Muscle of leg (tissue), 11 donors: ENCODE measurements around the gene SLC39A11. TPM values are rescaled to one million over a fixed set of nuclear protein-coding genes. Genes with fewer than 3 reads are reported as not detected.

Experiments used
- DNase-seq: peaks from one replicate; pipeline ENCODE4 v3.0.0; 2013
- H3K27ac ChIP-seq: one replicate; pipeline ENCODE4 v1.5.1; 2013; ENCODE audit warnings: mild to moderate bottlenecking, low read length, control low read depth
- H3K27me3 ChIP-seq: one replicate; pipeline ENCODE4 v1.6.1; 2013; ENCODE audit warnings: low read length; ENCODE audit not compliant: control insufficient read depth, insufficient read depth
- H3K36me3 ChIP-seq: one replicate; pipeline ENCODE4 v1.6.1; 2013; ENCODE audit warnings: low read length; ENCODE audit not compliant: control insufficient read depth, insufficient read depth
- H3K4me1 ChIP-seq: one replicate; pipeline ENCODE4 v1.6.1; 2013; ENCODE audit warnings: low read length; ENCODE audit not compliant: control insufficient read depth, insufficient read depth
- H3K4me3 ChIP-seq: one replicate; pipeline ENCODE4 v1.5.1; 2013; ENCODE audit warnings: low read length, control low read depth
- H3K9me3 ChIP-seq: replicated peaks from 2 replicates; pipeline ENCODE4 v1.6.1; 2013; ENCODE audit warnings: low read depth, low read length; ENCODE audit not compliant: control insufficient read depth
- WGBS: methylation state at CpG from one replicate; pipeline ENCODE4 v1.1.5; 2013; ENCODE audit warnings: missing lambda C conversion rate; ENCODE audit not compliant: insufficient coverage; 5-methylcytosine and 5-hydroxymethylcytosine counted together
- polyA plus RNA-seq, 8 donors: library from polyadenylated mRNA; unstranded; fragments of 120-200 nt; gene quantifications; one replicate each; pipeline versions ENCODE4 v1.2.1 to v1.2.3, GENCODE V29; 2013; ENCODE audit warnings: inconsistent platforms in 1 of 8, low replicate concordance in 1 of 8; ENCODE audit not compliant: insufficient read length in 8 of 8, insufficient read depth in 1 of 8
- total RNA-seq: library from RNA; stranded (reverse); fragments of 120-200 nt; gene quantifications from one replicate; pipeline ENCODE4 v1.2.4, GENCODE V29; 2013

The SLC39A11 gene
- total and polyA plus RNA-seq, 9 donors, result 8.7 to 13.6 (median 10.0) TPM

DNA sequence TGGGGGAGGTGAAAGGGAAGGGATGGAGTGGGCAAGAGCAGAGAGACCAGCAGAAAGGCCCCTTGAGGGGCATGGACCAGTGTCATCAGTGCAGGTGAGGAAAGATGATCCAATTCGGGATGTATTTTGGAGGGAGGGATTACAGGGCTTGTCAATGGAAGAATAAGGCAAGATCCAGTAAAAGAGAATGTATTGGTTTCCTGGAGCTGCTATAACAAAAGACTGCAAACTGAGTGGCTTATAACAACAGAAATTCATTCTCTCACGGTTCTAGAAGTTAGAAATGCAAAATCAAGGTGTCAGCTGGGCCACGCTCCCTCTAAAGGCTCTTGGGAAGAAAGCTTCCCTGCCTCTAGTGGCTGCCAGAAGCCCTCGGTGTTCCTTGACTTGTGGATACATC is 41.7 kb downstream of the SLC39A11 start:
- no peak for DNase-seq
- Histone ChIP-seq H3K36me3 (no peaks in the 10 kb centered on the region), H3K27ac (no peak overlapping the region), H3K4me3 (no peak overlapping the region), H3K27me3 (no peaks in the 10 kb centered on the region), H3K4me1 (peaks cover 2% of the 10 kb centered on the region), H3K9me3 (peaks cover 2% of the 10 kb centered on the region)
- 81% methylated on average over 4 of the region's 4 CpGs for WGBS

DNA sequence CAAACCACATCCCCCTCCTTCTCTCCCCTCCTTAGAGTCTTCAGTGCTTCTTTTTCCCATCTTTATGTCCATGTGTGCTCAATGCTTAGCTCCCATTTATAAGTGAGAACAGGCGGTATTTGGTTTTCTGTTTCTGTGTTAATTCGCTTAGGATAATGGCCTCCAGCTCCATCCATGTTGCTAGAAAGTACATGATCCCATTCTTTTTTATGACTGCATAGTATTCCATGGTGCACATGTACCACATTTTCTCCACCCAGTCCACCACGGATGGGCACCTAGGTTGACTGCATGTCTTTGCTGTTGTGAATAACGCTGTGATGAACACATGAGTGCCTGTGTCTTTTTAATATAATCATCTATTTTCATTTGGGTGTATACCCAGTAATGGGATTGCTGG is 44.3 kb downstream of the SLC39A11 start:
- Histone ChIP-seq H3K4me1 (peaks cover 10% of the 10 kb centered on the region), H3K27ac (no peak overlapping the region), H3K9me3 (peaks cover 2% of the 10 kb centered on the region), H3K4me3 (no peak overlapping the region), H3K36me3 (no peaks in the 10 kb centered on the region), H3K27me3 (no peaks in the 10 kb centered on the region)
- no CpG with 5 or more reads among the region's 4 CpGs for WGBS
- DNase-seq, result no peak

DNA sequence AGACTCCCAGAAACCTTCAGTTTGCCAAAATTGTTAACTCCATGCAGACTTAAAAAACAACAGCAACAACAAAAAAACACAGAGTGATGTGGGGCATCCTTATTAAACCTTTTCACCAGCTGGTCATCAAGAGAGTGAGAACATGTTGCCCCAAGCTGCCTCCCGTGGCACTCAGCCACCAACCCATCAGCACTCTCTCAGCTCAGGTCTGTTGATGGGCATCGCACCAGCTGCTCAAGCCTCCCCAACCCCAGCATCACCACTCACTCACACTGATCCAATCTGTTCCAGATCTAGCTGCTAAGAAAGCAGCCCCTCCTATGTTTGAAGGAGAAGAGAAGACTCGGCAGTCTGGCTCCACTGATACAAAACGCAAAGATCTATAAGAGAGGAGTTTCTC is 46.8 kb downstream of the SLC39A11 start:
- Histone ChIP-seq H3K27me3 (no peaks in the 10 kb centered on the region), H3K4me1 (peaks cover 15% of the 10 kb centered on the region), H3K27ac (no peak overlapping the region), H3K4me3 (no peak overlapping the region), H3K36me3 (no peaks in the 10 kb centered on the region), H3K9me3 (peaks cover 4% of the 10 kb centered on the region)
- WGBS, result 70% methylated on average over 1 of the region's 4 CpGs
- peak; percentile 44 for DNase-seq

DNA sequence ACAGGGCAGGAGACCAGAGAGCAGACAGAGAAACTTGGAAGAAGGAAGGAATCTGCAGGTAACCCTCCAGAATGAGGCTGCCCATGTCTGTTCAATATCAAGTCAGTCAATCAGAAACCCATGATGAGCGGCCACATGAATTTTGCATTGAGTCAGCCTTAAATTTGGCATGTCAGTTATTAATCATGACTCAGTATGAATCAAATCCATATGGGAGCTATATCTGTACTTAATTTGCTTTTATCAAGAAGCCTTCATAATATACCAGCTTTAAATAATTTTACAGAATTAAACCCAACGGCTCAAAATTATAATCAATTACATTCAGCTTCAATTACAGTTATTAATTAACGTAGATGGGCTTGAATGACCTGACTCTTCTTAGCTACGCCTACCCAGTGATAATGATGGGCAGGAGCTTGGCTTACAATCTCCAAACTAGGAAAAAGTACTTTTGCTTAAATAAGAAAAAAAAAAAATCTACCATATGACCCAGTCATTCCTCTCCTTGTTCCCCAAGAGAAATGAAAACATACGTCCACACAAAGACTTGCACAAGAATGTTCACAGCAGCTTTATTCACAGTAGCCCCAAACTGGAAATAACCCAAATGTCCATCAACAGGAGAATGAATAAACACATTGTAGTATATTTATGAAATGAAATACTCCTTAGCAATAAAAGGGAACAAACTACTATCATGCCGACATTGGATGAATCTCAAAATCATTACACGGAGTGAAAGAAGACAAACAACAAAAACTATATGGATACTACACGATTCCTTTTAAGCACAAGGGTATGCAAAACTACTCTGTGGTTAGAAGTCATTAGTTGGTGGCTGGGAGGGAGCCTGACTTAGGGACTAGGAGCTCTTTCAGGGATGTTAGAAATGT is 48.6 kb downstream of the SLC39A11 start:
- no peak overlapping the region for H3K4me3 ChIP-seq
- WGBS, result 80% methylated on average over 1 of the region's 8 CpGs
- no peak overlapping the region for H3K27ac ChIP-seq
- peak; percentile 51 for DNase-seq
- H3K27me3 ChIP-seq, result no peaks in the 10 kb centered on the region
- peaks cover 15% of the 10 kb centered on the region for H3K4me1 ChIP-seq
- H3K9me3 ChIP-seq, result peaks cover 6% of the 10 kb centered on the region
- H3K36me3 ChIP-seq, result no peaks in the 10 kb centered on the region

DNA sequence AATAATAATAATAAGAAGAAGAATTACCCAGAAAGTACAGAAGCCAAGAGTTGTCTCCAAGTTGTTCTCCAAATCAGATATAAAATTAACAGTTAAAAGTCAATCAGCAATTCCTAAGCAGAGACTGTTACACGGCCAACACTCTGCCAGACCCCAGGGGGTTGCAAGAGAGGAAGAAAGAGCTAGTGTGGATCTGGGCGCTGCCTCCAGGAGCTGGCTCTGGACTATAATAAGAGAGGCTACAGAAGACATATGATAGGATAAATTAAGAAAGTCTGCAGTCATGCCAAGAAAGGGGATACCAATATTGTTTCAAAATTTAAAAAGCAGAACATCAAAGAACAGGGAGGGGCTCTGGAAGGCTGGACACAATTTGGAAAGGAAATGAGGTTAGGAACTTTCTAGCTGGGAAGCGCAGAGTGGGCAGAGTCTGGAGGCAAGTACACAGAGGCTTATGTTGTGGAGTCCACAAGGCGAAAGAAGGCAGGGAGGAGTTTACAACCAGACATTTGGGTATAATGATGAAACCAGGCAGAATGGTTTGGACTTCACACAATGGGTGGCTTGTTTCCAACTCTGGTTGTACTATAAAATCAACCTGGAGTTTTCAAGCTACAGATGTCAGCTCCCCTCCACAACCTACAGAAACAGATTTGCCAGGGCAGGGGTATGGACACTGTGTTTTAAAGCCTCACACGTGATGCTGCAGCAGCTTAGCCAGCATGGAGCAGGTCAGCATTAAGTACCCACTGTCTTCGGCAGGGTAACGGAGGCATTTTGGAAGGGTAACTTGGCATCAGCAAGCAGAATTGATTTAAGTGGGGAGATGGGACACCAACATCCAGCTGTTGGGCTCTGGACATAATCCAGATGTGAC is 49.4 kb downstream of the SLC39A11 start:
- no peaks in the 10 kb centered on the region for H3K36me3 ChIP-seq
- peak; percentile 79 for DNase-seq
- H3K4me3 ChIP-seq, result no peak overlapping the region
- H3K27me3 ChIP-seq, result no peaks in the 10 kb centered on the region
- no peak overlapping the region for H3K27ac ChIP-seq
- WGBS, result 32% methylated on average over 5 of the region's 7 CpGs
- H3K9me3 ChIP-seq, result peaks cover 6% of the 10 kb centered on the region
- peaks cover 15% of the 10 kb centered on the region for H3K4me1 ChIP-seq

DNA sequence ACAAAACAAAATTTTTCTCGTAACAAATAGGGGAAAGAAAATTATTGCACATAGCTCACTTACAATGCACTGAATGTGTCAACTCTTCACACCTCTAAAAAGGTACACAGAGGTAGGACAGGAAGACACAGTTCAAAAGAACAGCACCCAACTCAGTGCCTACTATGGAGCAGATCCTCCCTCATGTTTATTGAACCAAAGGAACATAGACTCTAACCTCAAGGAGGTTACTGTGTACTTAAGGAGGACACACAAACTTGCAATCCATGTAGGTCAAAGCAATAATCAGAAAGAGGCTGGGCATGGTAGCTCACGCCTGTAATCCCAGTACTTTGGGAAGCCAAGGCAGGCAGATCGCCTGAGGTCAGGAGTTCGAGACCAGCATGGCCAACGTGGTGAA is 50.3 kb downstream of the SLC39A11 start:
- H3K9me3 ChIP-seq, result peaks cover 6% of the 10 kb centered on the region
- H3K27ac ChIP-seq, result no peak overlapping the region
- no peak for DNase-seq
- H3K4me3 ChIP-seq, result no peak overlapping the region
- H3K36me3 ChIP-seq, result no peaks in the 10 kb centered on the region
- H3K27me3 ChIP-seq, result no peaks in the 10 kb centered on the region
- WGBS, result 100% methylated on average over 1 of the region's 5 CpGs
- peaks cover 15% of the 10 kb centered on the region for H3K4me1 ChIP-seq

DNA sequence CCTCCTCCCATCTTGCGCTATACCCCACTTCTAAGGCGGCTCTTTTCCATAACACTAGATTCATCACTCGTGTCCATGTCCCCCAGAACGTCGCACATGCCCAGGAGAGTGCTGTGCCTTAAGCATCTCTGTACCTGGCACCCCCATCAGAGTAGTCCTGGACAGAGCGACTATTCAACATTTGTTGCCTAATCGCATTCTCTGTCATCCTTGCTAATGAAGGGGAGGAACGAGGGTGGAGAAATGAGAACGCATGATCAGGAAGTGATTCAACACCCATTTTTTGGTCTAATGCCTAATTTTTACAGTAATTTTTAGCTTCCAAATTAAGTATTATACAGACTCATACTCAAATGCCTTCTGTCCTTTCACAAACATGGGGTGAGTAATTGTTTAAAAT is 53.2 kb downstream of the SLC39A11 start:
- WGBS, result 94% methylated on average over 5 of the region's 9 CpGs
- H3K4me1 ChIP-seq, result peaks cover 10% of the 10 kb centered on the region

DNA sequence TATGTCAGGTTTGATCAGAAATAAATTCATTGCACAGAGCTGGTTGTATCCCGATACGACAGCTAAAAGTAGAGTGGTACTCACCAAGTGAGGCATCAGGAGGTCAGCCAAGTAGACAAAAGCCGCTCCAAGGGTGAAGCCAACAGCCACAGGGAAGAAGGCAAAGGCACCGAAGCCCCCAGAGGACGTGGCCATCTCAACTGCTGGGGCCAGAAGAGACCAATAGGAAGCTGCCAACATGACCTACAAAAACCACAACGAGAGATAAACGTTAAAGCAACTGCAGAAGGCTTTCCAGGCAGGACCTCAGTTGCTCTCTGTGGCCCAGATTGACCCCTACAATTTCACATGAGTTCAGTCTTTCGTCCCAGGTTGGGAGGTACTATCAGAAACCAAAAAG is 61.0 kb downstream of the SLC39A11 start:
- WGBS, result 77% methylated on average over 7 of the region's 8 CpGs
- H3K36me3 ChIP-seq, result peaks cover 4% of the 10 kb centered on the region
- no peaks in the 10 kb centered on the region for H3K9me3 ChIP-seq
- H3K27ac ChIP-seq, result no peak overlapping the region
- DNase-seq, result no peak
- H3K4me3 ChIP-seq, result no peak overlapping the region
- H3K27me3 ChIP-seq, result no peaks in the 10 kb centered on the region
- H3K4me1 ChIP-seq, result peaks cover 33% of the 10 kb centered on the region

More for the DNA sequence above, 53.2 kb downstream of the SLC39A11 start:
- no peak overlapping the region for H3K27ac ChIP-seq
- H3K36me3 ChIP-seq, result no peaks in the 10 kb centered on the region
- no peaks in the 10 kb centered on the region for H3K27me3 ChIP-seq
- no peak overlapping the region for H3K4me3 ChIP-seq
- H3K9me3 ChIP-seq, result peaks cover 6% of the 10 kb centered on the region
- no peak for DNase-seq

DNA sequence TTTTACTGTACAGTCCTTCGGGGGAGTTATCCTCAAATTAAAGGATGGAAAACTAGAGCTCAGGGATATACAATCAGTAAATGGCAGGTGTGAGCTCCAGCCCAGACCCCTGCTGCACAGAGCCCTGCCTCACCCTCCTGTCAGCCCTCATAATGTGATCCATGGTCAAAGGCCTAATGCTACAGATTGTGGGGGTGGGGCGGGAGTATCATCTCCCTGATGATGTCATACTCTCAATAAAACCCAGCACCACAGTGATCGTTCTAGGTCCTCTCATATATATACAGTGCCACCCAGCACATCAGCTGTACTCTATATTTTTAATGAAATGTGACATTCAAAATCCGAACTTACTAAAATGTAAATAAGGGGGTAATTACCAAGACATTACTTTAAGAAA is 61.5 kb downstream of the SLC39A11 start:
- H3K36me3 ChIP-seq, result peaks cover 4% of the 10 kb centered on the region
- H3K4me1 ChIP-seq, result peaks cover 33% of the 10 kb centered on the region
- no peaks in the 10 kb centered on the region for H3K27me3 ChIP-seq
- peak; percentile 21 for DNase-seq
- no peak overlapping the region for H3K27ac ChIP-seq
- no peak overlapping the region for H3K4me3 ChIP-seq
- WGBS, result no CpG with 5 or more reads among the region's 4 CpGs
- no peaks in the 10 kb centered on the region for H3K9me3 ChIP-seq

DNA sequence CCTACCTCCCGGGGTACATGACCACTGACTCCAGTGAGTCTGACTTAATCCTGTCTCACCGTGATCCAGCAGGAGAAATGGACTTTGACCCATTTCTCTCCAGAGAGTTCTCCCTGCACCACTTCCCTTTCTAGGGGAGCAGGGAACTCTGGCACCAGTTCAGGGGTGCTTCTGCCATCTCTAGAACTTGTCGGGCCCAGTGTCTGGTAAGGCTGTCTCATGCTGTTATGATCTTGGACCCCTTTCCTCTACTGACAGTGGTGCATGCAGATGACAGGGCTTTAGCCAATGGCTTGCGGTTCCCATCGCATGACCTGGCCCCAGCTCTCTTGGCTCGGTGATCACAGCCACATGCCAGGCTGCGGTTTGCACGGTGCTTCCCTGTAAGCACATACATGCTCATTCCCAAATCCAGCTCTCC is 62.0 kb downstream of the SLC39A11 start:
- 29% methylated on average over 6 of the region's 8 CpGs for WGBS
- H3K27ac ChIP-seq, result no peak overlapping the region
- peaks cover 4% of the 10 kb centered on the region for H3K36me3 ChIP-seq
- no peaks in the 10 kb centered on the region for H3K9me3 ChIP-seq
- no peak overlapping the region for H3K4me3 ChIP-seq
- H3K4me1 ChIP-seq, result peaks cover 33% of the 10 kb centered on the region
- peak; percentile 30 for DNase-seq
- H3K27me3 ChIP-seq, result no peaks in the 10 kb centered on the region
